EH (cell line): ENCODE measurements around the gene PHACTR3.

Source experiments
- DNase-seq: peaks from one replicate; pipeline ENCODE4 v3.0.0-alpha.2; 2015; ENCODE audit warnings: low read depth

The PHACTR3 gene

DNA sequence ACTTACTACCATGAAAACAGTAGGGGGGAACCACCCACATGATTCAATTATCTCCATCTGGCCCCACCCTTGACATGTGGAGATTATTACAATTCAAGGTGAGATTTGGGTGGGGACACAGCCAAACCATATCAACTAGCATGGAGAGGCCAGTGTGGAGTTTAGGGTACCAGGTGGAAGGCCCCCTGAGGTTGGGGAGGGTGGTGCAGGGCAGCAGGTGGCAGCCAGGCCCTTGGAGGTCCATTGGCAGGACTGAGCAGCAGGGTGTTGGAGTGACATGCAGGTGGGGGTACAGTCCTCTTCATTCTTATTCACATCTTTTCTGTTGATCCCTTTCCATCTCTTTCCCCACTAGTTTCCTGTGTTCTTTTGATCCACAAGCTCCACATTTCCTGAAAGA is 42.9 kb downstream of the PHACTR3 start:
- no peak for DNase-seq

DNA sequence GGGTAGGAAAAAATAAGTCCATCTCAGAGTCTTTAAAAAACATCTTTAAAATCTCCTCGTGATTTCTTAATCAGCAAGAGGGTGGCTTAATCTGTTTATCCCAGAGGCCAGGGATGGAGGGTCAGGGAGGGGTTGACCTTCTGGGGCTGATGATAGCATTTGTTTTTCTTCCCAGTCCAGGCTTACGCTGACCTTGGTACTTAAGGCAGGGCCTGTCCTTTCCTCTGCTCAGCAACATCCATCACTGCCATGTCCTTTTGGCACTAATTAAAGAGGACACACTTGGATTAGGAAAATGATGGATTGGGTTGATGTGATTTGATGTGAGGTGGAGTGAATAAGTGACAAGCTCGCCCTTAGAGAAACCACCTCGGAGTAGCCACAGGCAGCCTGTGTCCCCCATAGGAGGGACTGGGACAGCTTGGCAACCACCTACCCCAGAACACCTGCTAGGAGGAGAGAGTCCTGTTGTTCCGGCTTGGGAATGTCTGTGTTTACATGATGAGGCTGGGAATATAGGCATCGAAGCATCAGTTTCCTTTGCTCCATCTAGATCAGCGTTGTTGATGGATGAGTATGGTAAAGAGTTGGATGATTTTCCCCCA is 44.2 kb downstream of the PHACTR3 start:
- DNase-seq: no peak

DNA sequence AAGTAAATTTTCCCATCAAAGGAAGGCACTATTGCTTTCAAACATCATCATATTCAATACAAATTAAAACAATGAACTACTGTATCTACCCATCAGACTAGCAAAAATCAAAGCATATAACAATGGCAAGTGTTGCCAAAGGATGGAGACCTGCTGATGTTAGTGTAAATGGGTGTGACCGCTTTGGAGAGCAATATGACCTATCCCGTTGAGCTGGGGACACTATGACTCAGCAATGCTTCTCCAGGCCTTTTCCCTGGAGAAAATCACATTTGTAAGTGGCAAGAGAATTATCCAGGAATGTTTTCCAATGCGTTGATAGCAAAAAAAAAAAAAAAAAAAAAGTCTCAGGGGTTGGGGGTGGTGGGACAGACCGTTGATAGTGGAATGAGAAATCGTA is 46.1 kb downstream of the PHACTR3 start:
- DNase-seq: no peak

DNA sequence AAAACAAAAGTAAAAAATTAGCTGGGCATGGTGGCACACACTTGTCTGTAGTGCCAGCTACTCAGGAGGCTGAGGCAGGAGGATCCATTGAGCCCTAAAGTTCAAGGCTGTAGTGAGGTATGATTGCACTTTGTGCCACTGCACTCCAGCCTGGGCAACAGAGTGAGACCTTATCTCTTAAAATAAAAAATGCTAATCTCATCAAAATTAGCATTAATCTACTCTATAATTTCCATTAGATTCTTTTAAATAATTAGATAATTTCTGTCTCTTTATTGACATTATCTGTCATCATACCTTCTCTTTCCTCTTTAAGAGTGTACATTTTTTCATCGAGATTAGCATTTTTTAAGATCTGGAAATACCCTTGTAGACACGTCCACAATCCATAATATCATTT is 48.0 kb downstream of the PHACTR3 start:
- no peak for DNase-seq

DNA sequence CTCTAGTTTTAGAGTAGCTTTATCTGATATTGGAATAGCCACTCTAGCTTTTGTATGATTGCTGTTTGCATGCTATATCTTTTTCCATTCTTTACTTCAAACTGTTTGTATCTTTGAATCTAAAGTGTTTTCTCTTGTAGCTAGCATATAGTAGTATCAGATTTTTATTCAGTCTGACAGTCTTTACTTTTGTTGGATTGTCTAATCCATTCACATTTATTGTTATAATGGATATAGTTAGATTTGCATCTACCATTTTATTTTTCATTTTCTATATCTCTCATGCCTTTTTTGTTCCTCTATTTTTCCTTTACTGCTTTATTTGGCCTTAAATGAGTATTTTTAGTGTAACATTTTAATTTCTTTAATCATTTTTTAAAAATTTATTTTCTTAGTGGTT is 52.1 kb downstream of the PHACTR3 start:
- no peak for DNase-seq

DNA sequence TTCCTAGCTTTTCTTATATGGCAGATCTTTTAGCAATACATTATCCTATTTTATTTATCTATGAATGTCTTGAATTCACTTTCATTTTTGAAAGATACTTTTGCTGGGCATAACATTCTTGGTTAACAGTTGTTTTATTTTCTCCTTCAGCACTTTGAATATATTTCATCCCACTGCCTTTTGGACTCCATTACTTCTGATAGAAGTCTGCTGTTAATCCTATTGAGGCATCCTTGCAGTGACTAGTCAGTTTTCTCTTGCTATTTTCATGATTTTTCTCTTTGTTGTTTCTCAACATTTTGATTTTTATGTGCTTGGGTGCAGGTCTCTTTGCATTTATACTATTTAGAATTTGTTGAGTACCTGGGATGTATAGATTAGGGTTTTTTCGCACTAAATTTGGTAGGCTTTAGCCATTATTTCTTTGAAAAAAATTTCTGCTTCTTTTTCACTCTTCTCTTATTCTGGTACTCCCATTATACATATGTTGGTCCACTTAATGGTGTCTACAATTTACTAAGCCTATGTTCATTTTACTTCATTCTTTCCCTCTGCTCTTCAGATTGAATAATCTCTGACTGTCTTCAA is 53.2 kb downstream of the PHACTR3 start:
- no peak for DNase-seq

DNA sequence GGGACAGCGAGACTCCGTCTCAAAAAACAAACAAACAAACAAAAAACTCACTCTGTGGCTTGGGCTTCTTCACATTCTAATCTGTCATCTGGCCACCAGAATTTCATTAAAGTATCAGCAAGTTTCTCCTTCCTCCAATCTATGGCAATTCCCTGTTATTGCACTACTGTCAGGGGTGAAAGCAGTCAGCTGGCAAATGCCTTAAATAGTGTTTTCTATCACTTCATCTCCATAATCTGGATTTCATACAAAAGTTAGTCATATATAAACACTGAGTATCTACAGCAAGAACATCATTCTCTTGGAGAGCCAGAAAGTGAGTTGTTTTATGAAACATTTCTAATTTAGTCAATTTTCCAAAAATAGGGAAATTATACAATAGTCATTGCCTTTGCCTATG is 56.1 kb downstream of the PHACTR3 start:
- no peak for DNase-seq

DNA sequence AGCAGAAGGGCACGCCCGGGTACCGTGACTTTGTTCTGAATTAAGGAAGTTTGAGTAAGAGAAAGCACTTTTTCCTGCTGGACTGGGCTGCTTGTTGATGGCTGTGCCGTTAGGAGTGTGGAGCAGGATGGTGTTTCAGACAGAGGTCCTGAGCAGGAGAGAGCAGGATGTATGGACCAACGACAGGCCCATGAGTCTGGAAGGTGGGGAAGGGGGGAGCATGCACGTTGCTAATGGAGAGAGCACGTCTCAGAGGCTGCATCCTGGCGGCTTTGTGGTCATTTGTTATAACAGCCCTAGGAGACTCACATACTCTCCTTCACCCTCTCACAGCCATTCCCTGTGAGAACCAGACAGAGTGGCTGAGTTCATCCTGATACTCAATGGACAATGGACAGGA is 56.8 kb downstream of the PHACTR3 start:
- no peak for DNase-seq

DNA sequence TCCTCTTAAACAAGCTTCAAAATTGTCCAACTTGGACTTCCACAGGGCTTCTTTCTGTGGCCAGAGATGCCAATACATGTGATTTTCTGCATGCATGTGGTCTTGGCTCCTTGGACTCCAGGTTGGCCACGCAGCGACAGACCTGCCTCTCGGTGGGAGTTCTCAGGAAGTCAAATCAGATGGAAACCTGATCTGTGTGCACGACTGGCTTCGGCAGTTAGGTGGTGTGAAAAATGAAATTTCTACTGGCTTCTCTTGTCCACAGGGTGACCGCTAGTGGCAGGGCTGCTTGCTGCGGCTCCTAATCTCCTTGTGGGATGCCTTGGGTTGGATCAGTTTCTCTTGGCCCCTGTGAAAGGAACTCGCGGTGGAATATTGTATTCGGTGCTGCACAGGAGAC is 57.3 kb downstream of the PHACTR3 start:
- no peak for DNase-seq

DNA sequence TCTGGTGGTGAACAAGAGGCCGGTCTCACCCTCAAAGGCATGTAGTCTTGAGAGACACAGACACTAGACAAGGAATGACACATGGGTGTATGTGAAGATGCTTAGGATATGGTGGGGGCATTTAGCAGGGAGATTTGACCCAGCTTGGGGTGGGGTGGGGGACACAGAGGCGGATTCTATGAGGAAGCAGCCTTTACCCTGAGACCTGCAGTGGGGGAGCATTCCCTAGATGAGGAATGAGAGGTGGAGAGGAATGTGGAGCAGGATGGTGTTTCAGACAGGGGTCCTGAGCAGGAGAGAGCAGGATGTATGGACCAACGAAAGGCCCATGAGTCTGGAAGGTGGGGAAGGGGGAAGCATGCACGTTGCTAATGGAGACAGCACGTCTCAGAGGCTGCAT is 57.8 kb downstream of the PHACTR3 start:
- no peak for DNase-seq

DNA sequence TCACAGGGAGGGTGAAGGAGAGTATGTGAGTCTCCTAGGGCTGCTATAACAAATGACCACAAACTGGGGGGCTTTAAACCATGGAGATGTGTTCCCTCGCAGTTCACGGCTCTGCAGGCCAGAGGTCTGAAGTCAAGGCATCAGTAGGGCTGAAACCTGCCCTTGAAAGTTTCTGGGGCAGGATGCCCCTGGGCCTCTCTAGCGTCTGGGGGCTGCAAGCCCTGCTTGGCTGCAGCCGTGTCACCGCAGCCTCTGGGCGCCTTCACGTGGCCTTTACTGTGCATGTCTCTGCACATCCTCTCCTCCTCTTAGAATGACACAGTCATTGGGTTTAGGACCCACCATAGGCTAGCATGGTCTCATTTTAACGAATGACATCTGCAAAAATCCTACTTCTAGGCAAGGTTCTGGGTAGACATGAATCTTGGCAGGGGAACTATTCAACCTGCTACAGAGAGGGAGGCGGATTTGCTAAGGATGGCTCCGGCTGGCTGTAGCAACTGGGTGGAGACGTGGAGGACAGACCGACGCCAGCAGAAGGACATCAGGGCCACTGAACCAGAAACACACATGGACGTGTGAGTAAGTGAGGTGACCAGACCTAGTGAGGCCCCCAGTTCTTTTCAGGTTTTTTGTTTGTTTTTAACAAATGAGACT is 58.6 kb downstream of the PHACTR3 start:
- no peak for DNase-seq

DNA sequence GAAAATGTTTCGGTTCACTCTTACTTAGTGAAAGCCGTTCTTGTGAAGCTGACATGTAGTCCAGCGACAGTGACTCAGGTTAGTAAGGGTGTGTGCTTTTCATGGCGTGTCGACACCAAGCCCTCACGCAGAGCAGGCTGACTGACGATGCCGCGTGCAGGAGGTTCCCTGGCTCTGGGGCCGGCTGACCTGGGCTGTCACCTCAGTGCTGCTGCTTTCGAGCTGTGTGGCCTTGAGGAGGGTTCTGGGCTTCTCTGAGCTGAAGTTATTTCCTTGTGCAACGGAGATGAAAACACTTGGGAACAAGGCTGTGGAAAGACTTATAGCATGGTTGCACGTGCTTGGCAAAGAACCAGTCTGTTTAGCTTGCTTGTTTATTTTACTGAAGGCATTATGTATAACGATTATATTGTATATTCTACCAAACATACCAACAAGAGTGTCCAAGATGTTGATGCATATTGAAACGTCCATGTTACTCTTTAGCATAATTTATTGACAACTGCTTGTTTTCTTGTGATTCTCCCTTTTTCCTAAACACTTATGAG is 59.2 kb downstream of the PHACTR3 start:
- DNase-seq: no peak

DNA sequence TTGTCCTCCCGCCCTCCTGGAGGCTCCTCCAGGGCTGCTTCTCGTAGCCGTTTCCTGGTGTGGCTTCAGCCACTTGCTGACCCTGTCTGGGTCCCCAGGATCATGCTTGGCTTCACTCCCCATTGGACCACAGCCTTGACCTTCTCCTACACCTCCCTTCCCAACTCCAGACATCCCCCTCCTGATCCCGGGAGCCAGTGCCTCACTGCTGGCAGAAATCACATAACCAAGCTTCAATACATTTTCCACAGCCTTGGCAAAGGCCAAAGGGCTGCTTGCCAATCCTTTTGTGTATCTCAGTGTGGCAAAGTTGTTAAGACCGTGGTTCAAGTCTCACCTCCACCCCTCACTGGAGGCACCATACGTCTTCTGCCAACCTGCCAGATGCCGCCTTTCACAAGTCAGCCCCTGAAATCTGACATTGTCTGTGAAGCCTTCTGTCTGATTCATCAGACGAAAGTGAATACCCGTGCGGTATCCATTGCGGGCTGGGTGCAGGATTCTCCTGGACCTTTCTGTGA is 60.1 kb downstream of the PHACTR3 start:
- DNase-seq: no peak

DNA sequence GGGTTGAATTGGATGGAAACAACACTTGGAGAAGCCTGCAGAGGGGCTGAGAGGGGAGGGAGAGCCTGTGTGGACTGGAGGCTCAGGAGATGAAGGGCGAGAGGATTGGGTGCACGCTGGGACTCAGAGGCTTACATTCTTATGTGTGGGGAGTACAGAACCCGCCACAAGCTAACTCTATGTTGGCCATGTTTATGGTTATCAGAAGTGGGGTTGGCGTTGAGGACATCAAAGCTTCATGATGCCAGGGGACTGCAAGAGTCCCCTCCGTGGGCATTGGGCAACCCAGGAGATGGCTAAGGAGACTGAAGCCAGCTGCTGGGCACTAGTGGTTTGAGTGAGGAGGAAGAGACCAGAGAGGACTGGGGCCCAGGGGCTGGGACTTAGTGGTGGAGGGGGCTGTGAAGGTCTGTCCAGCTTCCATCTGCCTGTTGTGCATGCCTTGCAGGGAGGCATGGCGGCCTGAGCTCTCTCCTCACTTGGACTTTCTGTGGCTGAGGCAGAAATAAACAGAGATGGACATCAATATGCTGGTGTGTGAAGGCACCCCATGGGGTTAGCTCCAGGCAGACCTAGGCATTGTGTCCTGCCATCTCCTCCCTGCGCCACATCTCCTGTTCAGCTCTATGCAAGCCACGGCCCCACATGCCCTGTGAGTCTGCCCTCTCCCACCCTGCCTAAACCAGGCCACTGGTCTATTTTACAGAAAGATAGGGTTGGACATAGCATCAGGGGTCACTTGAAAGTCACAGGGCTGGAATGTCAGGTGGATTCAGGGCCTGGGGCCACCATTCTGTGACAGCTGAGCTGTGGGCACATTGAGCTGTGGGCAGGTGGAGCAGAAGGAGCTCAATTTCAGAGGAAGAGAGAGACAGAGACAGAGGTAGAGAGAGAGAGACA is 61.6 kb downstream of the PHACTR3 start:
- DNase-seq: no peak

DNA sequence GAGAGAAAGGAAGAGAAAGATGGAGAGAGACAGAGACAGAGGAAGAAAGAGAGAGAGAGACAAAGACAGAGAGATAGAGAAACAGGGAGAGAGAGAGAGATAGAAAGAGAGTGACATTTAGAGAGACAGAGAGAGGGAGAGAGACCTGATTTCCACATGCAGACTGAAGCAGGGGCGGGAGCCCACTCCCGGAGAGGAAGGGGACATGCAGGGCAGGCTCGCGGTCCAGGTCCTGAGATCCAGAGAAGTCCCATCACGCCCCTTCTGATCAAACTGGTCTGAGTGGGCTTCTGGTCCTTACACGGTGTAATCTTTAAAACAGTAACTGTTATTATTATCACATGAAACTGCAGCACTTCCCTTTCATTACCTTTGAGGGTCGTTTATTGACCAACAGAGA is 62.2 kb downstream of the PHACTR3 start:
- DNase-seq: no peak

DNA sequence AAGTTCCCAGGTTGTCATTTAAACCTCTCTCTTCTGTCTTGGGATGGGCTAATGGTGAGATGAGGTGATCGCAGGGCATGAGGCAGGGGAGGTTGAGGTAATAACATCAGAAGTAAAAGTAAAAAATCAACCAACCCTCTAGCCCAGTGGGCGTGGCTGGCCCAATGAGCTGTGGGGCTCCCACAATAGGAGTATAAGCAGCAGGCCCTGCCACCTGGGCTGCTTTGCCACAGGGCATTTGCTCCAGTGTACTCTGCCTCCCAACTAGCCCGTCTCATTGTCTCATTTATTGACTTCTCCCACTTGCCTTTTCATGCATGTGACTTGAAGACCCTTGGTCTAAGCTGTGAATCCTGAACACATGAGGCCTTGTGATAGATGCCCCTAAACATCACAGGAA is 62.8 kb downstream of the PHACTR3 start:
- no peak for DNase-seq

DNA sequence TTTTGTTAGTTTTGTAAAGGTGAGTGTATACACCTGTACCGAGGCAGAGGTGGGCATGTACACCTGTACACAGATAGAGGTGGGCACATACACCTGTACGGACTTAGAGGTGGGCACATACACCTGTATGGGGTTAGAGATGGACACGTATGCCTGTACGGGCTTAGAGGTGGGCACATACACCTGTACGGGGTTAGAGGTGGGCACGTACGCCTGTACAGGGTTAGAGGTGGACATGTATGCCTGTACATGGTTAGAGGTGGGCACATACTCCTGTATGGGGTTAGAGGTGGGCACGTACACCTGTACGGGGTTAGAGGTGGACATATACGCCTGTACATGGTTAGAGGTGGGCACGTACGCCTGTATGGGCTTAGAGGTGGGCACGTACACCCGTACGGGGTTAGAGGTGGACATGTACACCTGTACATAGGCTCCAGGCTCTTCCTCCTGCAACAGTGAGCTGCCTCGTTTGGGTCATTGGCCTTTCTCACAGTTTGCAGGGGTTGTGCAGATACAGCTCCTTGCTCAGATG is 63.7 kb downstream of the PHACTR3 start:
- DNase-seq: no peak

DNA sequence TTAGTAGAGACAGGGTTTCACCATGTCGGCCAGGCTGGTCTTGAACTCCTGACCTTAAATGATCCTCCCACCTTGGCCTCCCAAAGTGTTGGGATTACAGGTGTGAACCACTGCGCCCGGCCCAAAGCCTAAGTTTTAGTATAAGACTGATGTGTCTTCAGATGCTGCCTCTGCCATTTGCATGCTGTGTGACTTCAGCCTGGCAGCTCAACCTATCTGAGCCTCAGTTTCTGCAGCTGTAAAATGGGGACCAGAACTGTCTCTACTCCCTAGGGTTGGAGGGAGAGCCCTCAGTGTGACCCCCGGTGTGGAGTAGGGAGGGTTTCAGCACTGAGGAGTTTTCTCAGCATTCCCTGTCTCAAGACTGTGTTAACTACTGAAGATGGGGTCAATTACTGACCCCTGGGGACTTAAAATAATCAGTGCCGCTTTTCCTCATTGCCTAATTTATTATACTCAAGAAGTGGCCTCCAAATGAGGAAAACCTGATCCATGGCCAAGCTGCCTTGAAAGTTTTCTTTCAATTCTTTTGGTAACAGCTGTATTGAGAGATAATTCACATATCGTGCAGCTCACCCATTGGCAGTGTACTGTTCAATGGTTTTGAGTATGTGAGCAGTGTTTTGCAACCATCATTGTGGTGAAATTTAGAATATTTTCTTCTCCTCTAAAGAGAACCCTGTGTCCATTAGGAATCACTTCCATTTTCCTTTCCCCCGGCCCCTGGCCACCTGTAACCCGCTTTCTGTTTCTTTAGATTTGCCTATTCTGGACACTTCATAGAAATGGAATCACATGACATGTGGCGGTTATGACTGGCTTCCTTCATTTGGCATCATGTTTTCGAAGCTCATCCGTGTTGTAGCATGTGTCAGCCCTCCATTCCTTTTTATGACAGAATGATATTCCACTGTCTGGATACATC is 64.8 kb downstream of the PHACTR3 start:
- DNase-seq: no peak

DNA sequence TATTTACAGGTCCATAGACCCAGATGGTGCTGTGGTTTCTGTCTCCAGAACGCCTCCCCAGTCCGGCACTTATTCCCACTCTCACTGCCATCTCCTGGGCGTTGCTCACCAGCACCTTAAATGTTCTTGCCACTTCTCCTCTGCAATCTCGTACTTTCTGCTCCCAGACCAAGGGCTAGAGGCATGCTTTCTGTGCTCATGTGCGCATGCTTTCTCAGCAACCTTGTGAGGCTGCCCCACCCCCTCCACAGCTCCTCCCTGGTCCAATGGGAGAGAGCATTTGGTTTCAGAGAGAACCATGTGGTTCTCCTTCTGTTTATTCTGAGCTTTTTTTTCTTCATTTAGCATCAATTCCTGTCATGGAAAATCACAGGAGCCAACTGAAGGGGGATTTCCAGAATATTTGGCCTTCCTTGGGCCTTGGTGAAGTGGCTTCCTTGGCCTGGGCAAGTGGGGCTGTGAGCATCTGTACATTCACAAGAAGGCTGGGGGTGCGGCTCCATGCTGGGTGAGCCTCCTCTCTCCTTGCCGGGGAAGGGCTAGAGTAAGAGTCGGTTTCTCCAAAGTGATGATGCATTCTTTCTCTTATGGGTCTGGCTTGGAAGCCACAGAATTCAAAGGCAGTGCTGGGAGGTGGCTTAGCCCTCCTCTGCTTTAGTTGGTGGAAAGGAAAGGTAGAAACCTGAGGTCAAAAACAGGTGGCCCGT is 66.6 kb downstream of the PHACTR3 start:
- DNase-seq: no peak
